Pancreas (tissue), 10 donors: Measurements from ENCODE around the gene UBE2J2. TPM values are rescaled to one million over a fixed set of nuclear protein-coding genes. Genes with fewer than 3 reads are reported as not detected.

Experiments
- ATAC-seq, 4 donors: fragments of 200-7000 bp; cut with Tn5 transposase; one replicate each; pipeline versions ENCODE4 v1.8.0 to v1.9.1; 2020; ENCODE audit warnings: mild to moderate bottlenecking in 4 of 4, moderate library complexity in 4 of 4
- DNase-seq, 6 donors: peaks; one replicate each; pipeline ENCODE4 v3.0.0-alpha.2; 2020
- FAIRE-seq: peaks from 2 replicates; lab custom pipeline; 2012; peaks lifted over from hg19 to GRCh38; lab: Jason Lieb, UNC
- H3K27ac ChIP-seq, 4 donors: fragments of 200-600 bp; sonication (generic); 1 replicate in 3 of 4; 2 replicates in 1 of 4; pipeline versions ENCODE4 v1.5.0 to v1.8.0; 2020
- H3K27me3 ChIP-seq, 4 donors: fragments of 200-600 bp; one replicate each; pipeline ENCODE4 v1.8.0; 2021
- H3K36me3 ChIP-seq, 3 donors: fragments of 200-600 bp; sonication (generic) in 1 of 3; one replicate each; pipeline versions ENCODE4 v1.5.0 to v1.8.0; 2020 to 2021
- H3K4me1 ChIP-seq, 3 donors: fragments of 200-600 bp; one replicate each; pipeline ENCODE4 v1.8.0; 2021
- H3K4me3 ChIP-seq, 4 donors: fragments of 200-600 bp; sonication (generic) in 2 of 4; one replicate each; pipeline versions ENCODE4 v1.5.0 to v1.8.0; 2020 to 2021
- H3K9me3 ChIP-seq, 4 donors: fragments of 200-600 bp; one replicate each; pipeline ENCODE4 v1.8.0; 2021
- CTCF ChIP-seq, 4 donors: fragments of 200-600 bp; sonication (generic) in 3 of 4; IDR thresholded peaks; one replicate each; pipeline versions ENCODE4 v1.5.0 to v1.8.0; 2021; ENCODE audit warnings: antibody characterized with exemption in 4 of 4
- WGBS, 2 donors: extraction: QIAGEN DNeasy Blood & Tissue Kit; methylation state at CpG; one replicate each; pipeline ENCODE4 v1.1.7; 2013; 5-methylcytosine and 5-hydroxymethylcytosine counted together
- intact Hi-C, 3 donors: fragments of 100-400 bp; cut with DNase I; formaldehyde crosslinking; loops; one replicate each; pipeline versions ENCODE4 v1.11.1 to v1.14.2; 2022
- polyA plus RNA-seq, 2 donors: library from polyadenylated mRNA; stranded (reverse); fragments of 200-250 nt; gene quantifications; one replicate each; pipeline ENCODE4 v1.2.3, GENCODE V29; 2013
- total RNA-seq, 6 donors: library from RNA; stranded (reverse); fragmentation: NEBNext Ultra II Directional in 4 of 6; extraction: Animal tissue kit (Norgen Biotek cat#: 25700) in 4 of 6; gene quantifications; one replicate each; pipeline versions ENCODE4 v1.2.1 to v1.2.4, GENCODE V29; 2021 to 2023
- donor health status: healthy with polysubstance abuse.
- donor health status: DM: no; HTN: no; CAD: no; lungs with moderate emphysema.
- donor health status: DM: no; HTN: no; CAD: no.
- donor health status: control.
- donor health status: control.
- donor health status: Bipolar disorder and iron deficiency.
- donor health status: DM: yes; HTN: yes; CAD: no.
- donor health status: DM: no; HTN: no; CAD: no.
- donor health status: DM: no; HTN: no; CAD: no.
- donor health status: DM: yes; HTN: yes; CAD: no.

UBE2J2 gene
- total and polyA plus RNA-seq, 8 donors = 20.8 to 44.5 (median 22.7) TPM

- Histone ChIP-seq H3K4me1 (no peaks in the 10 kb centered on the region), H3K36me3 (no peaks in the 10 kb centered on the region), H3K4me3 (no peak overlapping the region), H3K27me3 (no peaks in the 10 kb centered on the region), H3K27ac (no peak overlapping the region), H3K9me3 (no peaks in the 10 kb centered on the region)
- intact Hi-C loops = loop anchor here in 1 of 3 donors (10.0 kb wide), 1 partner anchor 116 kb away; no protein-coding TSS in a partner anchor
- 32 to 45% methylated on average over 8 to 11 of the region's 11 CpGs for WGBS, 2 donors
- DNase-seq = no peak
- no peak for TF ChIP-seq CTCF (IDR thresholded peaks at IDR 0.05)
- ATAC-seq = no peak
- FAIRE-seq = no peak
These were observed 33.3 kb downstream of the UBE2J2 start for GRCh38 chr1:1240348-1240732.

- no peaks in the 10 kb centered on the region for H3K27me3 ChIP-seq
- no peaks in the 10 kb centered on the region for H3K4me1 ChIP-seq
- FAIRE-seq (no peak), DNase-seq (peak in 1 of 6 donors; percentile 73), ATAC-seq (no peak)
- H3K27ac ChIP-seq = no peak overlapping the region
- 26 to 44% methylated on average over 28 to 30 of the region's 30 CpGs for WGBS, 2 donors
- H3K36me3 ChIP-seq = no peaks in the 10 kb centered on the region
- TF ChIP-seq CTCF (IDR thresholded peaks at IDR 0.05) = no peak
- H3K4me3 ChIP-seq = no peak overlapping the region
- intact Hi-C loops = loop anchor here in 1 of 3 donors (10.0 kb wide), 1 partner anchor 115 kb away; no protein-coding TSS in a partner anchor
- H3K9me3 ChIP-seq = no peaks in the 10 kb centered on the region
These were observed 33.9 kb downstream of the UBE2J2 start for GRCh38 chr1:1239614-1240347.

GRCh38 chr1:1239227-1239613 lies 34.4 kb downstream of the UBE2J2 start:
- Histone ChIP-seq H3K4me3 (no peak overlapping the region), H3K9me3 (no peaks in the 10 kb centered on the region), H3K27ac (no peak overlapping the region), H3K27me3 (no peaks in the 10 kb centered on the region), H3K4me1 (no peaks in the 10 kb centered on the region), H3K36me3 (no peaks in the 10 kb centered on the region)
- ATAC-seq (no peak), DNase-seq (peak in 1 of 6 donors; percentile 71), FAIRE-seq (no peak)
- TF ChIP-seq CTCF (IDR thresholded peaks at IDR 0.05) = no peak
- intact Hi-C loops = no loop called here
- WGBS, 2 donors = 72 to 84% methylated on average over 12 to 15 of the region's 15 CpGs

GRCh38 chr1:1238702-1239178 lies 34.9 kb downstream of the UBE2J2 start:
- TF ChIP-seq CTCF (IDR thresholded peaks at IDR 0.05) = no peak
- ATAC-seq = no peak
- no peak overlapping the region for H3K27ac ChIP-seq
- H3K9me3 ChIP-seq = no peaks in the 10 kb centered on the region
- H3K36me3 ChIP-seq = no peaks in the 10 kb centered on the region
- DNase-seq = no peak
- 58 to 81% methylated on average over 19 of the region's 19 CpGs for WGBS, 2 donors
- H3K4me3 ChIP-seq = no peak overlapping the region
- no peaks in the 10 kb centered on the region for H3K27me3 ChIP-seq
- H3K4me1 ChIP-seq = no peaks in the 10 kb centered on the region
- intact Hi-C loops = no loop called here
- FAIRE-seq = no peak
